Body of pancreas (tissue), 4 donors: ENCODE measurements around the gene PDE4D.

Experiments
- POLR2A ChIP-seq, 3 donors: fragments of 450-650 bp; IDR thresholded peaks; one replicate each; pipeline ENCODE4 v1.6.1; 2016; ENCODE audit warnings: antibody characterized with exemption in 3 of 3, mild to moderate bottlenecking in 2 of 3
- TF ChIP-seq, protein P1 (sequence below), 7 experiments: fragments of 450-650 bp in 4 of 7; fragments of 200-600 bp in 3 of 7; sonication (generic) in 3 of 7; IDR thresholded peaks; one replicate each; pipeline ENCODE4 v1.5.1; 2016 to 2019; ENCODE audit warnings: antibody characterized with exemption in 7 of 7

DNA sequence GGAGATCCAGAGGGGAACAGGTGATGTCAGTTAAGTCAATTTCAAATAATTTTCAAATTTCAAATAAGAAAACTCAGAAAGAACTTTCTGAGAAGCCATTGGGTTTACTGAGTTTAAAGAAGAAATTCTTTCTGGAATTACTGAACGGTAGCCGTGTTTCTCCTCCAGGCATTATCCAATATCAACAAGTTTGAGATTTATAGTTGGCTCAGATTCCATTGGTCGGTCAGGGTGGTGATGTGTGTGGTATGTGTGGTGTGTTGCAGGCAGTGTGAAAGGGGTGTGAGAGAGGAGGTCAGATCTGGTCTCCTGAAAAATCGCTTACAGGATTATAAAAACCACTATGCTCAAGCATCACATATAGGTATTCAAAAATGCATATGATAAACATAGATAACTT is 60.1 kb downstream of the PDE4D start:
- TF ChIP-seq, protein P1, sequence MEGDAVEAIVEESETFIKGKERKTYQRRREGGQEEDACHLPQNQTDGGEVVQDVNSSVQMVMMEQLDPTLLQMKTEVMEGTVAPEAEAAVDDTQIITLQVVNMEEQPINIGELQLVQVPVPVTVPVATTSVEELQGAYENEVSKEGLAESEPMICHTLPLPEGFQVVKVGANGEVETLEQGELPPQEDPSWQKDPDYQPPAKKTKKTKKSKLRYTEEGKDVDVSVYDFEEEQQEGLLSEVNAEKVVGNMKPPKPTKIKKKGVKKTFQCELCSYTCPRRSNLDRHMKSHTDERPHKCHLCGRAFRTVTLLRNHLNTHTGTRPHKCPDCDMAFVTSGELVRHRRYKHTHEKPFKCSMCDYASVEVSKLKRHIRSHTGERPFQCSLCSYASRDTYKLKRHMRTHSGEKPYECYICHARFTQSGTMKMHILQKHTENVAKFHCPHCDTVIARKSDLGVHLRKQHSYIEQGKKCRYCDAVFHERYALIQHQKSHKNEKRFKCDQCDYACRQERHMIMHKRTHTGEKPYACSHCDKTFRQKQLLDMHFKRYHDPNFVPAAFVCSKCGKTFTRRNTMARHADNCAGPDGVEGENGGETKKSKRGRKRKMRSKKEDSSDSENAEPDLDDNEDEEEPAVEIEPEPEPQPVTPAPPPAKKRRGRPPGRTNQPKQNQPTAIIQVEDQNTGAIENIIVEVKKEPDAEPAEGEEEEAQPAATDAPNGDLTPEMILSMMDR (IDR thresholded peaks at IDR 0.05) = no peak
- TF ChIP-seq POLR2A (IDR thresholded peaks at IDR 0.05) = no peak
